AG04450 (cell line): ENCODE measurements around the gene H6PD. TPM values are rescaled to one million over a fixed set of nuclear protein-coding genes. Genes with fewer than 3 reads are reported as not detected.

ENCODE experiments used
- CTCF ChIA-PET: fragments of 300-600, 350-600 bp; formaldehyde crosslinking; extraction: SDS; loops from one replicate; lab custom pipeline; 2022; ENCODE audit warnings: antibody characterized with exemption, inconsistent platforms; lab: Charles Lee
- POLR2A ChIA-PET: fragments of 350-600 bp; formaldehyde crosslinking; extraction: SDS; loops from one replicate; lab custom pipeline; 2021; ENCODE audit warnings: antibody characterized with exemption, inconsistent platforms; lab: Yijun Ruan, JAX
- DNase-seq: peaks from one replicate; pipeline ENCODE4 v3.0.0-alpha.2; 2011; ENCODE audit warnings: low read depth, low spot score
- H3K27ac ChIP-seq: one replicate; pipeline ENCODE4 v1.5.1; 2012; ENCODE audit warnings: low read depth, low read length, control low read depth
- H3K27me3 ChIP-seq: one replicate; pipeline ENCODE4 v1.6.0; 2012; ENCODE audit warnings: low read length; ENCODE audit not compliant: control insufficient read depth, insufficient read depth
- H3K4me3 ChIP-seq: 2 replicates; pipeline ENCODE4 v1.5.1; 2011; ENCODE audit warnings: mild to moderate bottlenecking, low read depth, low read length, control low read depth
- H3K9me3 ChIP-seq: 2 replicates; pipeline ENCODE4 v1.5.1; 2012; ENCODE audit warnings: low read length; ENCODE audit not compliant: control insufficient read depth, insufficient read depth
- CTCF ChIP-seq: IDR thresholded peaks from 2 replicates; pipeline ENCODE4 v1.5.1; 2011; ENCODE audit warnings: low read depth, low read length, control low read depth, inconsistent platforms
- polyA plus RNA-seq: library from polyadenylated mRNA; depleted of rRNA; stranded (reverse); fragments of >200 nt; gene quantifications from 2 replicates; pipeline ENCODE4 v1.2.3, GENCODE V29; 2011

H6PD gene
- polyA plus RNA-seq, 1 experiment, result 18.3 TPM

GRCh38 chr1:9294405-9294773, 59.8 kb downstream of the H6PD start:
- DNase-seq, result peak; percentile 72
- ChIA-PET POLR2A (interaction anchor here (0.6 kb wide), 1 partner anchor 13 kb away, joined by 3 read pairs; no protein-coding TSS in a partner anchor), CTCF (no interaction called here)
- no peaks in the 10 kb centered on the region for H3K9me3 ChIP-seq
- no peak for TF ChIP-seq CTCF
- peak overlapping the region; percentile 99 for H3K4me3 ChIP-seq
- H3K27ac ChIP-seq, result peak overlapping the region; percentile 91
- H3K27me3 ChIP-seq, result no peaks in the 10 kb centered on the region

- H3K4me3 ChIP-seq, result peak overlapping the region; percentile 99
- no peaks in the 10 kb centered on the region for H3K27me3 ChIP-seq
- POLR2A ChIA-PET, result interaction anchor here (0.5 to 0.6 kb wide), 2 partner anchors 14 to 93 kb away, joined by 3 to 5 read pairs; no protein-coding TSS in a partner anchor
- CTCF ChIA-PET, result interaction anchor here (0.8 kb wide), 1 partner anchor 161 kb away, joined by 4 read pairs; no protein-coding TSS in a partner anchor
- H3K27ac ChIP-seq, result peak overlapping the region; percentile 91
- peak; percentile 30 for TF ChIP-seq CTCF
- H3K9me3 ChIP-seq, result no peaks in the 10 kb centered on the region
- DNase-seq, result no peak
Measured at GRCh38 chr1:9294910-9295636, 60.5 kb downstream of the H6PD start.

- ChIA-PET POLR2A (no interaction called here), CTCF (interaction anchor here (0.8 kb wide), 1 partner anchor 160 kb away, joined by 4 read pairs; no protein-coding TSS in a partner anchor)
- no peak for DNase-seq
- no peak overlapping the region for H3K4me3 ChIP-seq
- H3K27me3 ChIP-seq, result no peaks in the 10 kb centered on the region
- no peak overlapping the region for H3K27ac ChIP-seq
- no peak for TF ChIP-seq CTCF
- no peaks in the 10 kb centered on the region for H3K9me3 ChIP-seq
Measured at GRCh38 chr1:9295884-9296283, 61.3 kb downstream of the H6PD start.

- Histone ChIP-seq H3K4me3 (no peak overlapping the region), H3K27ac (no peak overlapping the region), H3K27me3 (no peaks in the 10 kb centered on the region), H3K9me3 (no peaks in the 10 kb centered on the region)
- POLR2A ChIA-PET, result no interaction called here
- CTCF ChIA-PET, result interaction anchor here (0.8 kb wide), 1 partner anchor 159 kb away, joined by 4 read pairs; no protein-coding TSS in a partner anchor
- no peak for TF ChIP-seq CTCF
- DNase-seq, result no peak
Measured at GRCh38 chr1:9296850-9297249, 62.3 kb downstream of the H6PD start.

- ChIA-PET CTCF (interaction anchor here (0.8 kb wide), 1 partner anchor 158 kb away, joined by 4 read pairs; no protein-coding TSS in a partner anchor), POLR2A (no interaction called here)
- no peak for TF ChIP-seq CTCF
- H3K4me3 ChIP-seq, result no peak overlapping the region
- H3K27ac ChIP-seq, result no peak overlapping the region
- H3K27me3 ChIP-seq, result no peaks in the 10 kb centered on the region
- no peak for DNase-seq
- no peaks in the 10 kb centered on the region for H3K9me3 ChIP-seq
Measured at GRCh38 chr1:9297831-9298230, 63.3 kb downstream of the H6PD start.
